HG02870 (cell line): ENCODE measurements around the gene TMEM128.
"Not testable (repeated sequence)": the region's sequence is repeated elsewhere in the genome, so short reads cannot be mapped to it uniquely, and the experiment has no call there.

Experiments
- ATAC-seq: cut with Tn5 transposase; IDR thresholded peaks from one replicate; pipeline ENCODE4 v1.9.1; 2021; ENCODE audit warnings: mild to moderate bottlenecking, moderate library complexity; ENCODE audit not compliant: unreplicated experiment

Gene TMEM128

GRCh38 chr4:4248029-4248884 lies at the start of gene TMEM128:
Gene TMEM128, minus strand, starts transcription at chr4:4248223. Its CDS starts 21 bp downstream, at chr4:4248202.
- ATAC-seq = peak; percentile 95

- ATAC-seq = no peak
Observed at GRCh38 chr4:4296283-4296846, 48.3 kb upstream of the TMEM128 start.

GRCh38 chr4:4293279-4293678 lies 45.3 kb upstream of the TMEM128 start:
- no peak for ATAC-seq

GRCh38 chr4:4289941-4290850 lies 42.2 kb upstream of the TMEM128 start, which contains the start of the genes LYAR and ZBTB49:
Gene LYAR, minus strand, starts transcription at chr4:4290154. Its CDS starts 6,412 bp downstream, at chr4:4283742.
Gene ZBTB49, plus strand, starts transcription at chr4:4290251. Its CDS starts 9,695 bp downstream, at chr4:4299946.
- peak; percentile 86 for ATAC-seq

- ATAC-seq = peak; percentile 19
Observed at GRCh38 chr4:4289597-4289940, 41.5 kb upstream of the TMEM128 start.

- no peak for ATAC-seq
Observed at GRCh38 chr4:4289055-4289454, 41.0 kb upstream of the TMEM128 start.

- ATAC-seq = no peak
Observed at GRCh38 chr4:4288098-4288497, 40.1 kb upstream of the TMEM128 start.

- no peak for ATAC-seq
Observed at GRCh38 chr4:4284827-4285618, 37.0 kb upstream of the TMEM128 start.

- ATAC-seq = no peak
Observed at GRCh38 chr4:4281787-4282186, 33.8 kb upstream of the TMEM128 start.

GRCh38 chr4:4277531-4277930 lies 29.5 kb upstream of the TMEM128 start:
- ATAC-seq = no peak

- no peak for ATAC-seq
Observed at GRCh38 chr4:4274226-4274625, 26.2 kb upstream of the TMEM128 start.

GRCh38 chr4:4271912-4272311 lies 23.9 kb upstream of the TMEM128 start:
- no peak for ATAC-seq

GRCh38 chr4:4270529-4270928 lies 22.5 kb upstream of the TMEM128 start:
- ATAC-seq = no peak

- ATAC-seq = no peak
Observed at GRCh38 chr4:4269856-4270255, 21.8 kb upstream of the TMEM128 start.

- ATAC-seq = no peak
Observed at GRCh38 chr4:4269331-4269731, 21.3 kb upstream of the TMEM128 start.

GRCh38 chr4:4268776-4269175 lies 20.8 kb upstream of the TMEM128 start:
- no peak for ATAC-seq

- no peak for ATAC-seq
Observed at GRCh38 chr4:4267981-4268380, 20.0 kb upstream of the TMEM128 start.

- peak; percentile 67 for ATAC-seq
Observed at GRCh38 chr4:4260185-4260751, 12.2 kb upstream of the TMEM128 start.

GRCh38 chr4:4259484-4260100 lies 11.6 kb upstream of the TMEM128 start:
- ATAC-seq = no peak

GRCh38 chr4:4257705-4258104 lies 9.7 kb upstream of the TMEM128 start:
- not testable (repeated sequence) for ATAC-seq
